Smooth muscle cell (in vitro differentiated cells): Measurements from ENCODE around the gene ANKRD55. TPM values are rescaled to one million over a fixed set of nuclear protein-coding genes. Genes with fewer than 3 reads are reported as not detected.
"Not testable (repeated sequence)": the region's sequence is repeated elsewhere in the genome, so short reads cannot be mapped to it uniquely, and the experiment has no call there.

Experiments used
- DNase-seq: peaks from one replicate; lab custom pipeline; 2025; ENCODE audit not compliant: unreplicated experiment; lab: John Stamatoyannopoulos, UW
- H2AFZ ChIP-seq: fragments of 200-600 bp; sonication (generic); 2 replicates; pipeline ENCODE4 v1.6.0; 2016; ENCODE audit warnings: antibody characterized with exemption, low read depth, mild to moderate bottlenecking
- H3F3A ChIP-seq: fragments of 200-600 bp; sonication (generic); 2 replicates; pipeline ENCODE4 v1.6.0; 2017; ENCODE audit warnings: antibody characterized with exemption, low read depth
- H3K27ac ChIP-seq: fragments of 200-600 bp; sonication (generic); 2 replicates; pipeline ENCODE4 v1.5.1; 2016; ENCODE audit warnings: low read depth, mild to moderate bottlenecking
- H3K27me3 ChIP-seq: fragments of 200-600 bp; sonication (generic); 2 replicates; pipeline ENCODE4 v1.6.1; 2016; ENCODE audit warnings: low read depth, mild to moderate bottlenecking
- H3K36me3 ChIP-seq: fragments of 200-600 bp; sonication (generic); 2 replicates; pipeline ENCODE4 v1.5.1; 2016; ENCODE audit warnings: low read depth
- H3K4me1 ChIP-seq: fragments of 200-600 bp; sonication (generic); 2 replicates; pipeline ENCODE4 v1.5.1; 2016; ENCODE audit warnings: low read depth
- H3K4me2 ChIP-seq: fragments of 200-600 bp; sonication (generic); 2 replicates; pipeline ENCODE4 v1.6.0; 2016; ENCODE audit warnings: mild to moderate bottlenecking
- H3K4me3 ChIP-seq: fragments of 200-600 bp; sonication (generic); 2 replicates; pipeline ENCODE4 v1.5.1; 2016; ENCODE audit warnings: mild to moderate bottlenecking
- H3K79me2 ChIP-seq: fragments of 200-600 bp; sonication (generic); 2 replicates; pipeline ENCODE4 v1.6.0; 2016; ENCODE audit warnings: low read depth, mild to moderate bottlenecking
- H3K9ac ChIP-seq: fragments of 200-600 bp; sonication (generic); 2 replicates; pipeline ENCODE4 v1.6.0; 2016; ENCODE audit warnings: low read depth
- H3K9me3 ChIP-seq: fragments of 200-600 bp; sonication (generic); replicated peaks from 2 replicates; pipeline ENCODE4 v1.5.1; 2016; ENCODE audit warnings: low read depth
- H4K20me1 ChIP-seq: fragments of 200-600 bp; sonication (generic); 2 replicates; pipeline ENCODE4 v1.6.0; 2016; ENCODE audit warnings: low read depth
- CTCF ChIP-seq: fragments of 200-600 bp; sonication (generic); IDR thresholded peaks from 2 replicates; pipeline ENCODE4 v1.5.1; 2017; ENCODE audit warnings: borderline replicate concordance, mild to moderate bottlenecking, antibody characterized with exemption; ENCODE audit not compliant: insufficient read depth, poor library complexity, severe bottlenecking
- WGBS: methylation state at CpG from one replicate; pipeline ENCODE4 v1.1.7; 2016; ENCODE audit warnings: low lambda C conversion rate; 5-methylcytosine and 5-hydroxymethylcytosine counted together
- polyA plus RNA-seq: library from polyadenylated mRNA; unstranded; fragments of >200 nt; fragmentation: Nextera tagmentation; extraction: Ambion mirVana; gene quantifications from 2 replicates; pipeline ENCODE4 v1.2.1, GENCODE V29; 2016
- total RNA-seq: library from RNA; depleted of rRNA; stranded (reverse); fragments of >200 nt; gene quantifications from 2 replicates; pipeline ENCODE4 v1.2.3, GENCODE V29; 2014

ANKRD55 gene
- total and polyA plus RNA-seq, 2 experiments from 2014 or later, result 1.1 to 1.7 TPM

GRCh38 chr5:56251440-56251839, 18.3 kb upstream of the ANKRD55 start:
- TF ChIP-seq CTCF, result no peak
- Histone ChIP-seq H3K36me3 (no peaks in the 10 kb centered on the region), H3K9ac (no peak overlapping the region), H2AFZ (no peak overlapping the region), H3K27me3 (no peaks in the 10 kb centered on the region), H3K9me3 (no peaks in the 10 kb centered on the region), H3K79me2 (no peaks in the 10 kb centered on the region), H4K20me1 (no peaks in the 10 kb centered on the region), H3K4me1 (no peaks in the 10 kb centered on the region), H3F3A (no peaks in the 10 kb centered on the region), H3K27ac (no peak overlapping the region), H3K4me2 (no peak overlapping the region), H3K4me3 (no peak overlapping the region)
- DNase-seq, result no peak

- no peak overlapping the region for H3K4me2 ChIP-seq
- H2AFZ ChIP-seq, result no peak overlapping the region
- H3K27me3 ChIP-seq, result no peaks in the 10 kb centered on the region
These were observed 16.9 kb upstream of the ANKRD55 start for GRCh38 chr5:56250011-56250410.

GRCh38 chr5:56249085-56249484, 16.0 kb upstream of the ANKRD55 start:
- not testable (repeated sequence) for DNase-seq, H3K27me3 ChIP-seq, H3K27ac ChIP-seq, H3K4me1 ChIP-seq, H4K20me1 ChIP-seq, H3F3A ChIP-seq, H3K4me3 ChIP-seq, H3K9ac ChIP-seq, H3K9me3 ChIP-seq, H2AFZ ChIP-seq, H3K79me2 ChIP-seq, H3K36me3 ChIP-seq, H3K4me2 ChIP-seq
- 93% methylated on average over 5 of the region's 5 CpGs for WGBS

More at GRCh38 chr5:56250011-56250410, 16.9 kb upstream of the ANKRD55 start:
- no peaks in the 10 kb centered on the region for H3K36me3 ChIP-seq
- H3K4me3 ChIP-seq, result no peak overlapping the region
- TF ChIP-seq CTCF, result no peak
- H3K9me3 ChIP-seq, result no peaks in the 10 kb centered on the region
- no peak overlapping the region for H3K27ac ChIP-seq
- DNase-seq, result no peak
- 67% methylated on average over 3 of the region's 3 CpGs for WGBS
- no peaks in the 10 kb centered on the region for H3F3A ChIP-seq
- H3K79me2 ChIP-seq, result no peaks in the 10 kb centered on the region
- no peaks in the 10 kb centered on the region for H4K20me1 ChIP-seq
- H3K4me1 ChIP-seq, result no peaks in the 10 kb centered on the region
- H3K9ac ChIP-seq, result no peak overlapping the region

GRCh38 chr5:56247592-56247991, 14.5 kb upstream of the ANKRD55 start:
- no peaks in the 10 kb centered on the region for H3K79me2 ChIP-seq
- no peaks in the 10 kb centered on the region for H4K20me1 ChIP-seq
- WGBS, result 66% methylated on average over 3 of the region's 3 CpGs
- no peak overlapping the region for H3K27ac ChIP-seq
- TF ChIP-seq CTCF, result no peak
- H3K4me3 ChIP-seq, result no peak overlapping the region
- H3F3A ChIP-seq, result no peaks in the 10 kb centered on the region
- H3K4me1 ChIP-seq, result no peaks in the 10 kb centered on the region
- no peaks in the 10 kb centered on the region for H3K9me3 ChIP-seq
- no peak for DNase-seq
- no peaks in the 10 kb centered on the region for H3K36me3 ChIP-seq
- no peak overlapping the region for H3K9ac ChIP-seq
- H2AFZ ChIP-seq, result no peak overlapping the region
- no peak overlapping the region for H3K4me2 ChIP-seq
- H3K27me3 ChIP-seq, result no peaks in the 10 kb centered on the region
